K562 (cell line): ENCODE data around the gene CD55. TPM values are rescaled to one million over a fixed set of nuclear protein-coding genes. Genes with fewer than 3 reads are reported as not detected.

Experiments used
- ASH1L ChIP-seq: fragments of 450-650 bp; IDR thresholded peaks from 2 replicates; pipeline ENCODE4 v1.6.1; 2018; ENCODE audit warnings: borderline replicate concordance, mild to moderate bottlenecking, low read depth; ENCODE audit not compliant: partially characterized antibody
- CREB5 ChIP-seq: fragments of 250-450 bp; sonication (Bioruptor Pico); IDR thresholded peaks from 2 replicates; pipeline ENCODE4 v1.5.0; 2020; ENCODE audit warnings: mild to moderate bottlenecking
- DMBX1 ChIP-seq: fragments of 250-450 bp; sonication (Bioruptor Pico); IDR thresholded peaks from 2 replicates; pipeline ENCODE4 v1.8.0; 2022; ENCODE audit warnings: inconsistent platforms, mild to moderate bottlenecking, moderate library complexity, borderline replicate concordance
- ERF ChIP-seq: fragments of 450-650 bp; formaldehyde crosslinking; IDR thresholded peaks from 2 replicates; pipeline ENCODE4 v1.4.0; 2020; ENCODE audit warnings: mild to moderate bottlenecking, mixed read lengths
- GATAD2B ChIP-seq: fragments of 450-650 bp; IDR thresholded peaks from 2 replicates; pipeline ENCODE4 v1.6.1; 2017; ENCODE audit warnings: mild to moderate bottlenecking, borderline replicate concordance
- LARP7 ChIP-seq: fragments of 450-650 bp; IDR thresholded peaks from 2 replicates; pipeline ENCODE4 v1.6.1; 2016
- NR2C2 ChIP-seq, 2 experiments: fragments of 200-800 bp in 1 of 2; sonication (Bioruptor generic) in 1 of 2; sonication (generic) in 1 of 2; formaldehyde crosslinking in 1 of 2; IDR thresholded peaks; 2 replicates each; pipeline versions ENCODE4 v1.6.1 to v1.8.0; 2016 to 2022; ENCODE audit warnings: mild to moderate bottlenecking in 1 of 2, missing compliant biosample characterization in 1 of 2, missing genetic modification characterization in 1 of 2, missing genetic modification reagents in 1 of 2
- POLR2AphosphoS2 ChIP-seq: IDR thresholded peaks from 2 replicates; pipeline ENCODE4 v1.6.1; 2012; ENCODE audit warnings: low read length, improper control_type of control experiment
- RBFOX2 ChIP-seq: fragments of 200-400 bp; formaldehyde crosslinking; IDR thresholded peaks from 2 replicates; pipeline ENCODE4 v1.6.1; 2017; ENCODE audit warnings: low read depth, mild to moderate bottlenecking, low read length, moderate library complexity
- SRSF3 ChIP-seq: fragments of 200-400 bp; formaldehyde crosslinking; IDR thresholded peaks from 2 replicates; pipeline ENCODE4 v1.6.1; 2016; ENCODE audit warnings: mild to moderate bottlenecking, low read length, moderate library complexity; ENCODE audit not compliant: insufficient read depth
- ZNF174 ChIP-seq: fragments of 250-450 bp; sonication (Bioruptor Pico); IDR thresholded peaks from 2 replicates; pipeline ENCODE4 v1.4.0; 2020; ENCODE audit warnings: mild to moderate bottlenecking
- ZNF507 ChIP-seq: conservative IDR thresholded peaks from 2 replicates; pipeline ENCODE4 v1.6.1; 2017; ENCODE audit warnings: missing genetic modification characterization, missing compliant biosample characterization
- ZNF668 ChIP-seq: fragments of 250-450 bp; sonication (Bioruptor Pico); IDR thresholded peaks from 2 replicates; pipeline ENCODE4 v1.8.0; 2022; ENCODE audit warnings: mild to moderate bottlenecking, inconsistent platforms
- ZNF785 ChIP-seq: fragments of 250-450 bp; sonication (Bioruptor Pico); IDR thresholded peaks from 2 replicates; pipeline ENCODE4 v1.4.0; 2020; ENCODE audit warnings: mild to moderate bottlenecking
- polyA plus RNA-seq, 8 experiments: library from polyadenylated mRNA; depleted of rRNA in 4 of 8; stranded (reverse) in 5 of 8; unstranded in 3 of 8; fragments of >200 nt; fragmentation: Nextera tagmentation in 2 of 8; fragmentation: Illumina TruSeq in 1 of 8; extraction: Ambion mirVana in 2 of 8; extraction: Trizol in 1 of 8; gene quantifications; 2 replicates each; pipeline versions ENCODE4 v1.2.1 to v1.2.3, GENCODE V29; 2011 to 2014; ENCODE audit warnings: inconsistent platforms in 1 of 8, missing spikeins in 1 of 8
- total RNA-seq, 7 experiments: library from RNA; depleted of rRNA in 6 of 7; stranded (reverse); fragments of >200 nt in 6 of 7; fragmentation: Illumina TruSeq in 2 of 7; extraction: Trizol in 2 of 7; gene quantifications; 2 replicates each; pipeline versions ENCODE4 v1.2.1 to v1.2.3, GENCODE V29; 2011 to 2021; ENCODE audit warnings: low replicate concordance in 1 of 7
- TF ChIP-seq, protein P1 (sequence below), 2 experiments: fragments of 250-450 bp in 1 of 2; fragments of 450-650 bp in 1 of 2; sonication (Bioruptor Pico) in 1 of 2; IDR thresholded peaks; 2 replicates each; pipeline versions ENCODE4 v1.6.1 to v1.8.0; 2016 to 2021; ENCODE audit warnings: mild to moderate bottlenecking in 2 of 2, moderate library complexity in 2 of 2, missing compliant biosample characterization in 1 of 2, missing genetic modification characterization in 1 of 2
- TF ChIP-seq, protein P2 (sequence below): fragments of 450-650 bp; formaldehyde crosslinking; IDR thresholded peaks from 2 replicates; pipeline ENCODE4 v1.4.0; 2020; ENCODE audit warnings: mild to moderate bottlenecking, mixed read lengths

The CD55 gene
- total and polyA plus RNA-seq, 9 of the 15 experiments (the other 6 are each of a cell fraction or from before 2014, with no cell fraction given), result 17.7 to 150 (median 97.0) TPM

DNA sequence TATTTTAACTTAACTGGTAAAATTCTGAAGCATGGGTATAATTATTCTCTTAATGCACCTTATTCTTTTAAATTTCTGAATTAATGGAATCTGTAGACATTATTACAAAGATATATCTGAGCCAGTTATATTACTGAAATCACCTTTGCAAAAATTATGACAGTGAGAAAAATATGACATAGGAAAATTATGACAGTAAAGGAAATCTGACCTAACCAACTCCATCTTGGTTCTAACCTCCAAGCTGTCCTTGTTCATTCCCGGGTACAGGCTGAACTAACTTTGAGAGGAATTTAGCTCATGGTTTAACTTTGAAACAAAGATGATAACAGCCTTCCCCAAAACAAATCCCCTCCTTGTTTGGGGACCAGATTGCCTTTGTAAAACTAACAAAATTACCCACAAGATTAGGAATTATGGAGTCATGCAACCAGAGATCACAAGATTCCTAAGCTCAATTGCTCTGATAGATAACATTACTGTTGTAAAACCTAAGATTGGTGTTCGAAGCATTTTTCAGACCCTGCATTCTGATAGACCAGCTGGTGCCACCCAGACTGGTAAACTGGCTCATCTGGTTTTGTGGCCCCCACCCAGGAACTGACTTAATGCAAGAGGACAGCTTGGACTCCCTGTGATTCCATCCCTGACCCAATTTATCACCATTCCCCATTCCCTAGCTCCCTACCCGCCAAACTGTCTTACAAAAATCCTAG is 9.4 kb upstream of the CD55 start (continued):
- TF ChIP-seq ZNF174 (no peak), SRSF3 (no peak), DMBX1 (CRISPR knock-in tag) (peak; percentile 97), ZNF785 (CRISPR knock-in tag) (no peak), ASH1L (no peak), RBFOX2 (no peak), ZNF507 (no peak), LARP7 (no peak), ZNF668 (CRISPR knock-in tag) (peak; percentile 93), CREB5 (peak; percentile 86), NR2C2 (CRISPR knock-in tag; IDR thresholded peaks at IDR 0.05) (no peak), NR2C2 (tag; IDR thresholded peaks at IDR 0.05) (peak; percentile 50; the same call in 1 of the 2 replicates), GATAD2B (no peak), POLR2AphosphoS2 (no peak), ERF (peak; percentile 53; the same call in 1 of the 2 replicates)
- TF ChIP-seq, protein P1, sequence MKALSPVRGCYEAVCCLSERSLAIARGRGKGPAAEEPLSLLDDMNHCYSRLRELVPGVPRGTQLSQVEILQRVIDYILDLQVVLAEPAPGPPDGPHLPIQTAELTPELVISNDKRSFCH (CRISPR knock-in tag; IDR thresholded peaks at IDR 0.05), result no peak
- TF ChIP-seq, protein P1 (tag; IDR thresholded peaks at IDR 0.05), result peak; percentile 80
- TF ChIP-seq, protein P2, sequence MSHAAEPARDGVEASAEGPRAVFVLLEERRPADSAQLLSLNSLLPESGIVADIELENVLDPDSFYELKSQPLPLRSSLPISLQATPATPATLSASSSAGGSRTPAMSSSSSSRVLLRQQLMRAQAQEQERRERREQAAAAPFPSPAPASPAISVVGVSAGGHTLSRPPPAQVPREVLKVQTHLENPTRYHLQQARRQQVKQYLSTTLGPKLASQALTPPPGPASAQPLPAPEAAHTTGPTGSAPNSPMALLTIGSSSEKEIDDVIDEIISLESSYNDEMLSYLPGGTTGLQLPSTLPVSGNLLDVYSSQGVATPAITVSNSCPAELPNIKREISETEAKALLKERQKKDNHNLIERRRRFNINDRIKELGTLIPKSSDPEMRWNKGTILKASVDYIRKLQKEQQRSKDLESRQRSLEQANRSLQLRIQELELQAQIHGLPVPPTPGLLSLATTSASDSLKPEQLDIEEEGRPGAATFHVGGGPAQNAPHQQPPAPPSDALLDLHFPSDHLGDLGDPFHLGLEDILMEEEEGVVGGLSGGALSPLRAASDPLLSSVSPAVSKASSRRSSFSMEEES, result 0 out of 2 replicates have a peak, but pooled peaks have one; percentile 17
- TF ChIP-seq, all 486 proteins: peak for 98
